GM12872 (cell line): ENCODE results near the gene KRT77.

Source experiments
- TF ChIP-seq, protein P1 (sequence below): IDR thresholded peaks from 3 replicates; pipeline ENCODE4 v1.5.1; 2011; ENCODE audit warnings: low read depth, mild to moderate bottlenecking, low read length, moderate library complexity; ENCODE audit not compliant: insufficient read depth

KRT77 gene

GRCh38 chr12:52742822-52743457 lies 39.6 kb upstream of the KRT77 start:
- TF ChIP-seq, protein P1, sequence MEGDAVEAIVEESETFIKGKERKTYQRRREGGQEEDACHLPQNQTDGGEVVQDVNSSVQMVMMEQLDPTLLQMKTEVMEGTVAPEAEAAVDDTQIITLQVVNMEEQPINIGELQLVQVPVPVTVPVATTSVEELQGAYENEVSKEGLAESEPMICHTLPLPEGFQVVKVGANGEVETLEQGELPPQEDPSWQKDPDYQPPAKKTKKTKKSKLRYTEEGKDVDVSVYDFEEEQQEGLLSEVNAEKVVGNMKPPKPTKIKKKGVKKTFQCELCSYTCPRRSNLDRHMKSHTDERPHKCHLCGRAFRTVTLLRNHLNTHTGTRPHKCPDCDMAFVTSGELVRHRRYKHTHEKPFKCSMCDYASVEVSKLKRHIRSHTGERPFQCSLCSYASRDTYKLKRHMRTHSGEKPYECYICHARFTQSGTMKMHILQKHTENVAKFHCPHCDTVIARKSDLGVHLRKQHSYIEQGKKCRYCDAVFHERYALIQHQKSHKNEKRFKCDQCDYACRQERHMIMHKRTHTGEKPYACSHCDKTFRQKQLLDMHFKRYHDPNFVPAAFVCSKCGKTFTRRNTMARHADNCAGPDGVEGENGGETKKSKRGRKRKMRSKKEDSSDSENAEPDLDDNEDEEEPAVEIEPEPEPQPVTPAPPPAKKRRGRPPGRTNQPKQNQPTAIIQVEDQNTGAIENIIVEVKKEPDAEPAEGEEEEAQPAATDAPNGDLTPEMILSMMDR = no peak

- TF ChIP-seq, protein P1 = no peak
Measured at GRCh38 chr12:52742196-52742580, 38.9 kb upstream of the KRT77 start.

GRCh38 chr12:52741375-52742195 lies 38.3 kb upstream of the KRT77 start:
- TF ChIP-seq, protein P1 = no peak

DNA sequence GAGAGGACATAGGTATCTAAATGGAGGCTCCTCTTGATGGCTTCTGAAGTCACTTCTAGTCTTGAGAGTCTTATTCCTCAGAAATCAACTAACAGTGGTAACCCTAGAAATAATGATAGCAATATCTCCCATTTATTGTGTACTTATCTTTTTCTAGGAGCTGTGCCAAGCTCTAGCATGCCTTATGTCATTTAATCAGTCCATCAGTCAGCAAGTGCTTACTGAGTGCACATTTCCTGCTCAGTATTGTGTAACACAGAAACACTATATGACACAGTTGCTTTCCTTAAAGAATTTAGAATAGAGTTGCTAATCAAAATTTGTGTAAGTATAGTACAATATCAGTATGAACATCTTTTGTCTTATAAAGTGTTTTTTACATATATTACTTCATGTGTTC lies 37.3 kb upstream of the KRT77 start:
- TF ChIP-seq, protein P1 = no peak

DNA sequence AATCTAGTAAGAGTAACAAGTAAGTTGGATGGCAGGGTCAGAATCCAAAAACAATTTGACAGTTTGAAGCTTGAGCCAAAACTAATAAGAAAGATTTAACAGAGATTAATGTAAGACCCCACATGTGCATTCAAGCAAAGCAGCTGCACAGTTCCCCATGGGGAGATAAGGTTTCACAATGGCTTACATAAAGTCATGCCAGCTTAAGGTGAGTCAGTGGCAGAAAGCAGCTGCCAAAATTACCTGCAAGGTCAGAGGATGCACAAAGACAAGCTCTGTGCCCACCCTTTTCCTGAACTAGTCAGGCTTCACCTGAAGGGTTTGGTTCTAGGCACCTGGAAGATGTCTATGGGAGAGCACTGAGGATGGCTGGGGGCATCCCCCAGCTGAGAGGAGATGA lies 36.6 kb upstream of the KRT77 start:
- TF ChIP-seq, protein P1 = no peak

GRCh38 chr12:52735816-52736632 lies 32.7 kb upstream of the KRT77 start:
- TF ChIP-seq, protein P1 = no peak

- TF ChIP-seq, protein P1 = no peak
Measured at GRCh38 chr12:52735106-52735505, 31.8 kb upstream of the KRT77 start.
